Sigmoid colon (tissue), 4 donors: ENCODE results near the gene CNTNAP1.

Source experiments
- CTCF ChIP-seq, 4 experiments: fragments of 450-650 bp in 3 of 4; fragments of 200-600 bp in 1 of 4; IDR thresholded peaks; one replicate each; pipeline ENCODE4 v1.5.1; 2016 to 2019; ENCODE audit warnings: antibody characterized with exemption in 4 of 4, mild to moderate bottlenecking in 3 of 4, moderate library complexity in 2 of 4
- EP300 ChIP-seq, 4 donors: sonication (generic); formaldehyde crosslinking; IDR thresholded peaks; one replicate each; pipeline ENCODE4 v1.6.1; 2017; ENCODE audit warnings: antibody characterized with exemption in 4 of 4

- TF ChIP-seq CTCF (IDR thresholded peaks at IDR 0.05) (no peak), EP300 (IDR thresholded peaks at IDR 0.05) (no peak)
Measured at GRCh38 chr17:42691021-42691545, 8.8 kb downstream of the CNTNAP1 start.
